Testis (tissue), 2 donors: Measurements from ENCODE around the gene AXIN1.

Source experiments
- POLR2A ChIP-seq: fragments of 450-650 bp; IDR thresholded peaks from one replicate; pipeline ENCODE4 v1.6.1; 2017; ENCODE audit warnings: antibody characterized with exemption, mild to moderate bottlenecking, moderate library complexity
- TF ChIP-seq, protein P1 (sequence below), 3 experiments: fragments of 450-650 bp in 2 of 3; fragments of 200-600 bp in 1 of 3; sonication (generic) in 1 of 3; IDR thresholded peaks; one replicate each; pipeline ENCODE4 v1.5.1; 2016 to 2019; ENCODE audit warnings: antibody characterized with exemption in 3 of 3, mild to moderate bottlenecking in 2 of 3, moderate library complexity in 1 of 3

DNA sequence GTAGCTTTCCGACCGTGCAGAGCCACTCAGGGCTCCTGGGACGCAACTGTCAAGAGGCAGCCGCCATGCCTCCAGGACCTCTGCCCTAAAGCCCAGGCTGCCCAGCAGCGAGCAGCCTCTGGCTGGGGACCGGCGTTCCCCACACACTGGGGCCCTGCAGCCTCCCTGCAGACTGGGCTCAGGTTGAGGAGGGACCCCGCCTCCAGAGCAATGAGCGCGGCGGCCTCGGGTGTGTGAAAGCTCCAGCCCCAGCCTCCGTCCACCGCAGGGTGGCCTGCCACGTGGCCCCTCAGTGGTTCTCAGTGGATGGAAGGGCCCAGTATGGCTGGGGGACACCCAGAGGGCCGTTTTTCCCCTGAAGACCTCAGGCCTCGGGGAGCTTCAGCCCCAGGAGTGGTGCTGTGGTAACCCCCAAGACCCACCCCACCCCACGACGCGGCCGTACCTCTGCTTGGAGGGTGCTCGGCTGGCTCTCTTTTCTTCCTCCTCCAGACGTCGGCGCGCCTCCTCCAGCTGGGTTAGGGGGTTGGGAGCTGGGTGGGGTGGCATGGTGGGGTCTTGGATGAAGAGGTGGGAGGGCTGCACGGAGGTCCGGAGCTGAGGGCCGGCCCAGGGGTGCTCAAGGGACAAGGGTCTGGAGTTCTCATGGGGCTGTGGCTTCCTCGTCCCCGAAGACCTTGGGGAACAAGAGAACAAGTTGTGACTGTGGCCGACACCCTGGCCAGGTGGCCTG, 59.3 kb downstream of the AXIN1 start:
- TF ChIP-seq, protein P1, sequence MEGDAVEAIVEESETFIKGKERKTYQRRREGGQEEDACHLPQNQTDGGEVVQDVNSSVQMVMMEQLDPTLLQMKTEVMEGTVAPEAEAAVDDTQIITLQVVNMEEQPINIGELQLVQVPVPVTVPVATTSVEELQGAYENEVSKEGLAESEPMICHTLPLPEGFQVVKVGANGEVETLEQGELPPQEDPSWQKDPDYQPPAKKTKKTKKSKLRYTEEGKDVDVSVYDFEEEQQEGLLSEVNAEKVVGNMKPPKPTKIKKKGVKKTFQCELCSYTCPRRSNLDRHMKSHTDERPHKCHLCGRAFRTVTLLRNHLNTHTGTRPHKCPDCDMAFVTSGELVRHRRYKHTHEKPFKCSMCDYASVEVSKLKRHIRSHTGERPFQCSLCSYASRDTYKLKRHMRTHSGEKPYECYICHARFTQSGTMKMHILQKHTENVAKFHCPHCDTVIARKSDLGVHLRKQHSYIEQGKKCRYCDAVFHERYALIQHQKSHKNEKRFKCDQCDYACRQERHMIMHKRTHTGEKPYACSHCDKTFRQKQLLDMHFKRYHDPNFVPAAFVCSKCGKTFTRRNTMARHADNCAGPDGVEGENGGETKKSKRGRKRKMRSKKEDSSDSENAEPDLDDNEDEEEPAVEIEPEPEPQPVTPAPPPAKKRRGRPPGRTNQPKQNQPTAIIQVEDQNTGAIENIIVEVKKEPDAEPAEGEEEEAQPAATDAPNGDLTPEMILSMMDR (IDR thresholded peaks at IDR 0.05): no peak
- no peak for TF ChIP-seq POLR2A
